Prostate gland (tissue), 2 donors: Measurements from ENCODE around the gene ZBTB7C. TPM values are rescaled to one million over a fixed set of nuclear protein-coding genes. Genes with fewer than 3 reads are reported as not detected.

Experiments used
- DNase-seq: peaks from one replicate; pipeline ENCODE4 v3.0.0-alpha.2; 2019; ENCODE audit warnings: low spot score
- H3K27ac ChIP-seq, 2 donors: fragments of 200-600 bp; sonication (generic); 2 replicates each; pipeline ENCODE4 v1.5.1; 2017 to 2019
- H3K27me3 ChIP-seq: fragments of 200-600 bp; sonication (generic); replicated peaks from 2 replicates; pipeline ENCODE4 v1.5.1; 2019; ENCODE audit not compliant: insufficient read depth
- H3K36me3 ChIP-seq, 2 donors: fragments of 200-600 bp; sonication (generic); 1 replicate in 1 of 2; 2 replicates in 1 of 2; pipeline versions ENCODE4 v1.5.1 to v1.8.1; 2017 to 2019
- H3K4me1 ChIP-seq: fragments of 200-600 bp; sonication (generic); replicated peaks from 2 replicates; pipeline ENCODE4 v1.5.1; 2019
- H3K4me3 ChIP-seq, 2 donors: fragments of 200-600 bp; sonication (generic); 2 replicates each; pipeline ENCODE4 v1.5.1; 2017 to 2019
- H3K9me3 ChIP-seq: fragments of 200-600 bp; sonication (generic); 2 replicates; pipeline ENCODE4 v1.5.1; 2017
- POLR2A ChIP-seq: fragments of 450-650 bp; IDR thresholded peaks from one replicate; pipeline ENCODE4 v1.6.1; 2016; ENCODE audit warnings: antibody characterized with exemption, mild to moderate bottlenecking
- POLR2AphosphoS5 ChIP-seq: sonication (generic); formaldehyde crosslinking; IDR thresholded peaks from one replicate; pipeline ENCODE4 v1.6.1; 2017; ENCODE audit warnings: antibody characterized with exemption
- WGBS: methylation state at CpG from one replicate; pipeline ENCODE4 v1.1.5; 2018; 5-methylcytosine and 5-hydroxymethylcytosine counted together
- intact Hi-C: fragments of 100-400 bp; cut with DNase I; formaldehyde crosslinking; loops from one replicate; pipeline ENCODE4 v1.14.2; 2022
- total RNA-seq, 2 donors: library from RNA; depleted of rRNA; stranded (reverse); fragments of >200 nt; gene quantifications; one replicate each; pipeline ENCODE4 v1.1.0, GENCODE V29; 2016
- TF ChIP-seq, protein P1 (sequence below), 4 experiments: fragments of 200-600 bp in 2 of 4; fragments of 450-650 bp in 2 of 4; sonication (generic) in 2 of 4; IDR thresholded peaks; 1 replicate in 3 of 4; 2 replicates in 1 of 4; pipeline ENCODE4 v1.5.1; 2016 to 2019; ENCODE audit warnings: antibody characterized with exemption in 4 of 4, mild to moderate bottlenecking in 2 of 4, moderate library complexity in 2 of 4

ZBTB7C gene
- total RNA-seq, 2 donors from 2014 or later: 14.7 to 48.9 TPM

DNA sequence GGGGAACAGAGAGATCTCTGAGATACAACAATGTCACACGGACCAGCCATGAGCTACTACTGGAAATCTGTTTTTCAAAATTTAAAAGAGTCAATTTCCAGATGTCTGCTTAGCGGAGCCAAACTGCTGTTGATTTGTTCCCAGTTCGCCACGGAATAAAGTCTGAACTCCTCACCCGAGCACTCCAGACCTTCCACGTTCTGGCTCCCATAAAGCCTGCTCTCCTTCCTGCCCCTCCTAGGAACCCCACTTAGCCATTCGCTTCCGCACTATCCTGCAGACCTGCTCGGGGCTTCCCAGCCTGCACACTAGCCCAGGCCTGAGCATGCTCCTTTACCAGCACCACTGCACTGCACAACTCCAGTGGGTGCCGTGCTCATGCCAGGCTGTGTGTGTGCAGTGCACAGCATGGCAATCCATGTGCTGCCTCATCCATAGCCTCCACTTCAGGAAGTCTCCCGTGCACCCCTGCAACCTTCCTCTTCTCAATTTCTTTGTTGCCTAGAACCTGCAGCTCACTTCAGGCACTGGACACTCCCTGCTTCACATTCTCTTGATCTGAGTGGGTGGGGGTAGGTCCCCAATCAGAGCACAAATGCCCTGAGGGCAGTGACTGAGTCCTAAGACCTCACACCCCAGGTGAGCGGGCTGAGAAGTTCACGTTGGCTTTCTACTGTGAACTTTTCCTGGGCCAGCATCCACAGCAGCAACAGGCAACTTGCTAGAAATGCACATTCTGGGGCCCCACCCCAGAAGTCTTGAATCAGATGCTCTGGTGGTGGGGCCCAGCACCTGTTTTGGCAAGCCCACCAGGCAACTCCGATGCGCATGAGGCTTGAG is 53.7 kb downstream of the ZBTB7C start:
- Histone ChIP-seq H3K9me3 (no peaks in the 10 kb centered on the region), H3K27ac (no peak overlapping the region), H3K4me1 (peaks cover 5% of the 10 kb centered on the region), H3K27me3 (no peaks in the 10 kb centered on the region), H3K4me3 (no peak overlapping the region), H3K36me3 (no peaks in the 10 kb centered on the region)
- TF ChIP-seq POLR2A (no peak), POLR2AphosphoS5 (no peak)
- TF ChIP-seq, protein P1, sequence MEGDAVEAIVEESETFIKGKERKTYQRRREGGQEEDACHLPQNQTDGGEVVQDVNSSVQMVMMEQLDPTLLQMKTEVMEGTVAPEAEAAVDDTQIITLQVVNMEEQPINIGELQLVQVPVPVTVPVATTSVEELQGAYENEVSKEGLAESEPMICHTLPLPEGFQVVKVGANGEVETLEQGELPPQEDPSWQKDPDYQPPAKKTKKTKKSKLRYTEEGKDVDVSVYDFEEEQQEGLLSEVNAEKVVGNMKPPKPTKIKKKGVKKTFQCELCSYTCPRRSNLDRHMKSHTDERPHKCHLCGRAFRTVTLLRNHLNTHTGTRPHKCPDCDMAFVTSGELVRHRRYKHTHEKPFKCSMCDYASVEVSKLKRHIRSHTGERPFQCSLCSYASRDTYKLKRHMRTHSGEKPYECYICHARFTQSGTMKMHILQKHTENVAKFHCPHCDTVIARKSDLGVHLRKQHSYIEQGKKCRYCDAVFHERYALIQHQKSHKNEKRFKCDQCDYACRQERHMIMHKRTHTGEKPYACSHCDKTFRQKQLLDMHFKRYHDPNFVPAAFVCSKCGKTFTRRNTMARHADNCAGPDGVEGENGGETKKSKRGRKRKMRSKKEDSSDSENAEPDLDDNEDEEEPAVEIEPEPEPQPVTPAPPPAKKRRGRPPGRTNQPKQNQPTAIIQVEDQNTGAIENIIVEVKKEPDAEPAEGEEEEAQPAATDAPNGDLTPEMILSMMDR (IDR thresholded peaks at IDR 0.05): no peak
- no peak for DNase-seq
- intact Hi-C loops: no loop called here
- 78% methylated on average over 15 of the region's 15 CpGs for whole genome bisulfite sequencing

DNA sequence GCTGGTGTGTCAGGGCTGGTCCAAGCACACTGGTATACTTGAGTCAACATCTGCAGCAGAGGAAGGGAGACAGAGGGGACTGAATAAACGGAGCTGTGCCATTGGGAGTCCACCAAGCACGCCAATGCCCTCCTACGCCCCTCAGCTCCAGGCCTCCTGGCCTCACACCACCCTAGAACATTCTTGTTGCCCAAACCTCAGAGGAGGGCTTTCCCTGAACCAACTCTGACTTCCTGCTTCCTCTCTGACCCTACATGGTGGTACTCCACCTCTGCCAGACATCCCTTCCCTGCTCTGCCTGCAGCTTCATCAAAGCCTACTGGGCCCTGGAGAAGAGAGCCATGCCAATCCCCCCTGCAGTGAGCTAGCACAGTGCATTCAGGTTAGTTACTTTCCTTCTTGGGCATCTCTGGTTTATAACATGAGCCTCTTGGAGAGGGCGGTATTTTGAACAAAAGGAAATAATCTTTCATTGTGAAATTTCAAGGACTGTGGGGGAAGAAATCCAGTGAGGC is 54.4 kb downstream of the ZBTB7C start:
- no peaks in the 10 kb centered on the region for H3K9me3 ChIP-seq
- no peak overlapping the region for H3K4me3 ChIP-seq
- no peaks in the 10 kb centered on the region for H3K27me3 ChIP-seq
- intact Hi-C loops: no loop called here
- no peak overlapping the region for H3K27ac ChIP-seq
- WGBS: 80% methylated on average over 4 of the region's 4 CpGs
- H3K4me1 ChIP-seq: peaks cover 5% of the 10 kb centered on the region
- H3K36me3 ChIP-seq: no peaks in the 10 kb centered on the region
- DNase-seq: no peak
- TF ChIP-seq POLR2A (no peak), POLR2AphosphoS5 (no peak)
- TF ChIP-seq, protein P1 (IDR thresholded peaks at IDR 0.05): no peak

DNA sequence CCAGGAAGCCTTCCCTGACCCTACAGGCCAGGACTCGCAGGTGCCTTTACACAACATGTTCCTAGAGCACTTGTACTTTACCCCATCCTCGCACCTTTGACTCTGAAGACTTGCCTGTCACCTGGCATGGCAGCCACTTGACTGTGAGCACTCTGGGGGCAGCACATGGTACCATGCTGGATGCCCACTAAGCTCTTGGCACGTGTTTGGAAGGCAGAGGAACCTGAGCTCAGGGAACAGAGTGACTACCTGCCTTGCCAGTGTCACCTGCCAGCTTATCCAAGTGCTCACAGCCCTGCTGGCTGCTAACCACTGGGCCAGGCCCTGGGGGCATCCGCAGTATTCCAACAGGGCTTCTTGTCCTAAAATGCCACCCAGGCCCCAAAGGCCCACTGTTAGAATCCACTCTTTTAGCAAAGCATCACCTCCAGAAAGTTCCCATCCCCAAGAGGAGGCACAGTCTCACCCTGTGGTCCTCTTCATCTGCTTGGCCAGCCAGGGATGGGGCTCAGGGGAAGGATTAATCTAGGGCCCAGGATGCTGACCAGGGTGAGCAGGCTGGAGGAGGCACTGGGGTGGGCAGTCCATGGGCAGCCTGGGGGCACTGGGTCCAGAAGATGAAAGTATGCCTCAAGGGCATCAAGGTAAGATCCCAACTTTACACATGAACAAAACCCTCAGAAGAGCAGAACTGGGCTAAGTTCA is 57.0 kb downstream of the ZBTB7C start:
- DNase-seq: no peak
- WGBS: 85% methylated on average over 4 of the region's 4 CpGs
- peaks cover under 1% of the 10 kb centered on the region for H3K4me1 ChIP-seq

DNA sequence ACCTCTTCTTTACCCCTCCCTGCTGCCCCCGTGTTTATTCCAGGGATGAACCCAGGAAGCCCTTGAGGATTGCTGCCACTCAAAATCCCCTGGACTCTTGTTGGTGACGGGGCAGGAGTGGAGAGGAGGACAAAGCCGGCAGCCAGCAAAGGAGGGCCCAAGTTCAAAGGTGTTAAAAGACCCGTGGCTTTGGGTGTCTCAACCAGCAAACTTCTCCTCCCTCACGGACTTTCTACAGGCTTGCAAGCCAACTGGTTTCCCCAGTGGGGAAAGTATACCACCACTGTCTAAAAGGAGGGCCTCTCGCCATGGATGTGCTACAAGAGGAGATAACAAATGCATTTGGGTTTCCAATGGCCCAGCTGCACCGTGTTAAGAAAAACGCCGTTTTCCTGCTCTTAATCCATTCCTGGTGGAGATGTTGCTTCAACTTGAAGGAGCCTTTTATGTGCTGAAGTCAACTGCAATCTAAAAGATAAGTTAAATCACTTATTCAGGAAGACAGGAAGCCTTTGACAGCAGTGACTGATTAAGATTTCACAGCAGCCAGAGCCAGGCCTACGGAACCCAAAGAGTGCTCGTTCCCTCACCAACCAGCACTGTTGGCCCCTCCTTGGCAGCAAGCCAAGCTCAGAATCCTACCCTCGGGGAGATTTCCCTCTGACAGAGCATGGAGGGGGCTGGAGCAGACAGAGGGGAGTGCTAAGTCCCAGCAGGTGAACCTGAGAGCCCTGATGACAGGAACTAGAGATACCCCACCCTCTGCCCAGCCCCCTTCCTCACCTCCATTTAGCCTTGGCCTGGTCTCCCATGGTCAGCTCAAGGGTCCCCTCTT is 57.8 kb downstream of the ZBTB7C start:
- no peak for DNase-seq
- no peaks in the 10 kb centered on the region for H3K27me3 ChIP-seq
- no peak overlapping the region for H3K4me3 ChIP-seq
- TF ChIP-seq, protein P1 (IDR thresholded peaks at IDR 0.05): no peak
- TF ChIP-seq POLR2AphosphoS5 (no peak), POLR2A (no peak)
- no peaks in the 10 kb centered on the region for H3K4me1 ChIP-seq
- no peaks in the 10 kb centered on the region for H3K9me3 ChIP-seq
- intact Hi-C loops: no loop called here
- WGBS: 65% methylated on average over 12 of the region's 12 CpGs
- H3K36me3 ChIP-seq: no peaks in the 10 kb centered on the region
- H3K27ac ChIP-seq: no peak overlapping the region

More for the DNA sequence above, 57.0 kb downstream of the ZBTB7C start:
- no peak for TF ChIP-seq POLR2AphosphoS5
- TF ChIP-seq, protein P1 (IDR thresholded peaks at IDR 0.05): no peak
- TF ChIP-seq POLR2A: no peak
- Histone ChIP-seq H3K9me3 (no peaks in the 10 kb centered on the region), H3K27me3 (no peaks in the 10 kb centered on the region), H3K36me3 (no peaks in the 10 kb centered on the region), H3K27ac (no peak overlapping the region), H3K4me3 (no peak overlapping the region)
- intact Hi-C loops: no loop called here
